IMR-90 (cell line): ENCODE data around the gene ANKRD44. TPM values are rescaled to one million over a fixed set of nuclear protein-coding genes. Genes with fewer than 3 reads are reported as not detected.

Source experiments
- ATAC-seq: fragments of 200-7000 bp; cut with Tn5 transposase; 2 replicates; pipeline ENCODE4 v1.9.1; 2020; ENCODE audit warnings: low read depth, mild to moderate bottlenecking, moderate library complexity
- BruUV-seq: library from RNA; stranded (reverse); fragments of 400-500 nt; replicated peaks from 2 replicates; lab custom pipeline; 2021; lab: Mats Ljungman, UMichigan
- CTCF ChIA-PET: fragments of 300-600 bp; formaldehyde crosslinking; extraction: SDS; loops from one replicate; lab custom pipeline; 2021; ENCODE audit warnings: antibody characterized with exemption; lab: Yijun Ruan, JAX
- POLR2A ChIA-PET: fragments of 300-600 bp; sonication (Branson Sonifier 250); formaldehyde crosslinking; loops from one replicate; lab custom pipeline; 2022; ENCODE audit warnings: antibody characterized with exemption; ENCODE audit not compliant: unreplicated experiment; lab: Charles Lee
- DNase-seq: peaks from one replicate; pipeline ENCODE4 v3.0.0; 2013
- H2AFZ ChIP-seq: replicated peaks from 2 replicates; pipeline ENCODE3; 2013; ENCODE audit warnings: low read length, mild to moderate bottlenecking; ENCODE audit not compliant: poor library complexity
- H2AK5ac ChIP-seq: 2 replicates; pipeline ENCODE4 v1.6.1; 2013; ENCODE audit warnings: low read depth, low read length, inconsistent platforms
- H2AK9ac ChIP-seq: replicated peaks from 2 replicates; pipeline ENCODE3; 2013; ENCODE audit warnings: mild to moderate bottlenecking, low read depth, low read length, moderate library complexity; ENCODE audit not compliant: poor library complexity
- H2BK120ac ChIP-seq: 2 replicates; pipeline ENCODE4 v1.6.1; 2013; ENCODE audit warnings: low read depth, low read length, inconsistent platforms
- H2BK15ac ChIP-seq: 3 replicates; pipeline ENCODE4 v1.6.1; 2013; ENCODE audit warnings: low read depth, low read length, inconsistent platforms
- H2BK20ac ChIP-seq: 2 replicates; pipeline ENCODE4 v1.6.1; 2013; ENCODE audit warnings: low read depth, mild to moderate bottlenecking, inconsistent platforms, low read length, moderate library complexity
- H2BK5ac ChIP-seq: 2 replicates; pipeline ENCODE4 v1.6.1; 2013; ENCODE audit warnings: mild to moderate bottlenecking, low read depth, low read length, inconsistent platforms; ENCODE audit not compliant: poor library complexity, severe bottlenecking
- H3K14ac ChIP-seq: replicated peaks from 2 replicates; pipeline ENCODE4 v1.6.1; 2013; ENCODE audit warnings: low read depth, low read length, inconsistent platforms
- H3K18ac ChIP-seq: 2 replicates; pipeline ENCODE4 v1.6.1; 2013; ENCODE audit warnings: low read depth, low read length, control low read depth
- H3K23ac ChIP-seq: 2 replicates; pipeline ENCODE4 v1.6.1; 2013; ENCODE audit warnings: low read depth, low read length, inconsistent platforms
- H3K27ac ChIP-seq: 2 replicates; pipeline ENCODE4 v1.5.1; 2013; ENCODE audit warnings: mild to moderate bottlenecking, control low read depth, low read length; ENCODE audit not compliant: insufficient read depth
- H3K27me3 ChIP-seq: 2 replicates; pipeline ENCODE4 v1.6.1; 2013; ENCODE audit warnings: low read length; ENCODE audit not compliant: control insufficient read depth, insufficient read depth
- H3K36me3 ChIP-seq: 2 replicates; pipeline ENCODE4 v1.6.1; 2013; ENCODE audit warnings: low read length, mixed read lengths; ENCODE audit not compliant: control insufficient read depth, insufficient read depth
- H3K4ac ChIP-seq: 2 replicates; pipeline ENCODE4 v1.6.1; 2013; ENCODE audit warnings: low read depth, low read length, inconsistent platforms
- H3K4me1 ChIP-seq: 2 replicates; pipeline ENCODE4 v1.6.1; 2013; ENCODE audit warnings: low read length, mixed read lengths; ENCODE audit not compliant: control insufficient read depth, insufficient read depth
- H3K4me2 ChIP-seq: 2 replicates; pipeline ENCODE4 v1.6.1; 2013; ENCODE audit warnings: low read depth, mild to moderate bottlenecking, control low read depth, low read length, moderate library complexity
- H3K4me3 ChIP-seq: 2 replicates; pipeline ENCODE4 v1.5.1; 2013; ENCODE audit warnings: low read depth, mild to moderate bottlenecking, control low read depth, low read length, moderate library complexity; ENCODE audit not compliant: insufficient read depth
- H3K56ac ChIP-seq: 2 replicates; pipeline ENCODE4 v1.6.1; 2013; ENCODE audit warnings: low read length, inconsistent platforms; ENCODE audit not compliant: insufficient read depth; ENCODE audit errors: extremely low read depth
- H3K79me1 ChIP-seq, 2 experiments: 2 replicates each; pipeline ENCODE4 v1.6.1; 2013; ENCODE audit warnings: low read length in 2 of 2, inconsistent platforms in 1 of 2, low read depth in 1 of 2
- H3K9ac ChIP-seq: 2 replicates; pipeline ENCODE4 v1.6.1; 2013; ENCODE audit warnings: low read depth, low read length, control low read depth
- H3K9me1 ChIP-seq: 2 replicates; pipeline ENCODE4 v1.6.1; 2013; ENCODE audit warnings: low read length, inconsistent platforms; ENCODE audit not compliant: insufficient read depth
- H3K9me3 ChIP-seq: 2 replicates; pipeline ENCODE4 v1.6.1; 2013; ENCODE audit warnings: low read length; ENCODE audit not compliant: control insufficient read depth, insufficient read depth
- H4K20me1 ChIP-seq: 2 replicates; pipeline ENCODE4 v1.6.1; 2013; ENCODE audit warnings: low read length, inconsistent platforms; ENCODE audit not compliant: insufficient read depth
- H4K5ac ChIP-seq: 2 replicates; pipeline ENCODE4 v1.6.1; 2013; ENCODE audit warnings: mild to moderate bottlenecking, low read depth, low read length, control low read depth
- H4K8ac ChIP-seq, 2 experiments: 2 replicates each; pipeline ENCODE4 v1.6.1; 2013; ENCODE audit warnings: low read depth in 2 of 2, low read length in 2 of 2, control low read depth in 1 of 2, inconsistent platforms in 1 of 2
- H4K91ac ChIP-seq: 2 replicates; pipeline ENCODE4 v1.6.1; 2013; ENCODE audit warnings: low read depth, low read length, inconsistent platforms; ENCODE audit not compliant: insufficient read depth
- BHLHE40 ChIP-seq: fragments of 150-350 bp; IDR thresholded peaks from 2 replicates; pipeline ENCODE4 v1.6.1; 2016; ENCODE audit warnings: mild to moderate bottlenecking, low read depth, low read length
- CEBPB ChIP-seq: IDR thresholded peaks from 2 replicates; pipeline ENCODE4 v1.6.1; 2012; ENCODE audit warnings: low read depth, low read length, improper control_type of control experiment
- CHD1 ChIP-seq: IDR thresholded peaks from 2 replicates; pipeline ENCODE4 v1.6.1; 2012; ENCODE audit warnings: low read depth, low read length, improper control_type of control experiment
- FOS ChIP-seq: fragments of 150-350 bp; IDR thresholded peaks from 2 replicates; pipeline ENCODE4 v1.6.1; 2016; ENCODE audit warnings: low read depth, low read length
- MAFK ChIP-seq: IDR thresholded peaks from 2 replicates; pipeline ENCODE4 v1.6.1; 2012; ENCODE audit warnings: low read depth, low read length, improper control_type of control experiment
- MAZ ChIP-seq: IDR thresholded peaks from 2 replicates; pipeline ENCODE4 v1.6.1; 2012; ENCODE audit warnings: low read depth, mild to moderate bottlenecking, low read length, improper control_type of control experiment, moderate library complexity, borderline replicate concordance
- MXI1 ChIP-seq: IDR thresholded peaks from 2 replicates; pipeline ENCODE4 v1.6.1; 2012; ENCODE audit warnings: low read depth, mild to moderate bottlenecking, low read length, moderate library complexity, borderline replicate concordance
- NFE2L2 ChIP-seq: fragments of 150-350 bp; IDR thresholded peaks from 2 replicates; pipeline ENCODE4 v1.6.1; 2016; ENCODE audit warnings: low read depth, mild to moderate bottlenecking, low read length
- POLR2A ChIP-seq: IDR thresholded peaks from 2 replicates; pipeline ENCODE4 v1.6.1; 2012; ENCODE audit warnings: mild to moderate bottlenecking, low read depth, low read length
- RAD21 ChIP-seq: IDR thresholded peaks from 2 replicates; pipeline ENCODE4 v1.6.1; 2012; ENCODE audit warnings: low read length, improper control_type of control experiment
- RCOR1 ChIP-seq: IDR thresholded peaks from 2 replicates; pipeline ENCODE4 v1.6.1; 2012; ENCODE audit warnings: mild to moderate bottlenecking, low read length, improper control_type of control experiment; ENCODE audit not compliant: insufficient replicate concordance
- RFX5 ChIP-seq: IDR thresholded peaks from 2 replicates; pipeline ENCODE4 v1.8.0; 2012; ENCODE audit warnings: low read depth, mild to moderate bottlenecking, low read length, moderate library complexity
- SMC3 ChIP-seq: fragments of 150-350 bp; IDR thresholded peaks from 2 replicates; pipeline ENCODE4 v1.6.1; 2016; ENCODE audit warnings: low read depth, mild to moderate bottlenecking, antibody characterized with exemption, low read length, moderate library complexity
- WGBS, 2 experiments: methylation state at CpG; one replicate each; pipeline versions ENCODE4 v1.1.5 to v1.1.7; 2013; ENCODE audit warnings: missing lambda C conversion rate in 2 of 2; ENCODE audit not compliant: insufficient read length in 1 of 2; ENCODE audit errors: extremely low coverage in 2 of 2; 5-methylcytosine and 5-hydroxymethylcytosine counted together
- dilution Hi-C: fragments of 300-500 bp; cut with HindIII; formaldehyde crosslinking; loops from one replicate; pipeline ENCODE4 v1.14.3; 2018; ENCODE audit warnings: low sequenced_read_pairs; ENCODE audit not compliant: unreplicated experiment
- in situ Hi-C: fragments of 300-500 bp; cut with MboI; formaldehyde crosslinking; loops from 3 replicates; pipeline ENCODE4 v1.14.3; 2019; ENCODE audit warnings: low sequenced_read_pairs, inconsistent platforms, mixed read lengths
- intact Hi-C: fragments of 100-400 bp; cut with micrococcal nuclease; formaldehyde crosslinking; loops from 2 replicates; pipeline ENCODE4 v1.10.0; 2022
- polyA plus RNA-seq, 3 experiments: library from polyadenylated mRNA; depleted of rRNA; stranded (reverse); fragments of >200 nt; gene quantifications; 2 replicates each; pipeline ENCODE4 v1.2.3, GENCODE V29; 2012; ENCODE audit warnings: low replicate concordance in 1 of 3
- total RNA-seq: library from RNA; depleted of rRNA; stranded (reverse); fragments of >200 nt; gene quantifications from 2 replicates; pipeline ENCODE4 v1.2.3, GENCODE V29; 2012
- TF ChIP-seq, protein P1 (sequence below): fragments of 150-350 bp; IDR thresholded peaks from 2 replicates; pipeline ENCODE4 v1.6.1; 2017; ENCODE audit warnings: mild to moderate bottlenecking, antibody characterized with exemption, low read length, low read depth
- TF ChIP-seq, protein P2 (sequence below): conservative IDR thresholded peaks from 2 replicates; pipeline ENCODE4 v1.5.1; 2012; ENCODE audit warnings: mild to moderate bottlenecking, low read depth, low read length, improper control_type of control experiment
- TF ChIP-seq, protein P3 (sequence below): fragments of 150-350 bp; IDR thresholded peaks from 2 replicates; pipeline ENCODE4 v1.6.1; 2016; ENCODE audit warnings: low read depth, mild to moderate bottlenecking, low read length, moderate library complexity, borderline replicate concordance

ANKRD44 gene
- total and polyA plus RNA-seq, 2 of the 4 experiments (the other 2 are of a cell fraction), result 5.2 to 15.6 TPM

DNA sequence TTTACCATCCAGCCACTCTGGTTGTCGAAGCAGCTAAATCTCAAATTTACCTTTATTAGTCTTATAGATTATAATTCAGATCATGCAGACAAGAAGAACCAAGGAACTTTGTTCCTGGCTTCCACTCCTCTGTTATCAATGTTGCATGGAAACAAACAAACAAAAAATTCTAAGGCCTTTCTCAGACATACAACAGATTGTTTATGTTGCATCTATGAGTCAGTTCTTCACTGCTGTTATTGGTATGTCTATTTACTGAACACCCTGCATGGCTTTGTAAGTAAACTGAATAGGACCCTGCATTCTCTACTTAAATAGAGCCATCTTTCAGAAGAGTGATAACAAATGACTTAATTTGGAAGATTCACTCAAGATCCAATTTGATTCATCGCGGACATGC is 1.6 kb upstream of the ANKRD44 start:
- H4K5ac ChIP-seq, result no peak overlapping the region
- DNase-seq, result no peak
- H4K8ac ChIP-seq, result no peak overlapping the region
- no peak overlapping the region for H3K4me3 ChIP-seq
- BruUV-seq, result no TSS peak
- no peaks in the 10 kb centered on the region for H3K36me3 ChIP-seq
- no CpG with 5 or more reads among the region's 3 CpGs for WGBS, 2 experiments
- CTCF ChIA-PET, result interaction anchor here (1.1 kb wide), 2 partner anchors 85 to 178 kb away, joined by 3 read pairs; no protein-coding TSS in a partner anchor
- no peaks in the 10 kb centered on the region for H3K9me3 ChIP-seq
- H2BK20ac ChIP-seq, result no peak overlapping the region
- no peak overlapping the region for H3K18ac ChIP-seq
- no peak overlapping the region for H3K23ac ChIP-seq
- no peak overlapping the region for H3K4ac ChIP-seq
- peaks cover 3% of the 10 kb centered on the region for H3K27me3 ChIP-seq
- H2BK120ac ChIP-seq, result no peak overlapping the region
- in situ Hi-C loops, result loop anchor here (5.0 kb wide), 2 partner anchors 125 to 195 kb away; no protein-coding TSS in a partner anchor
- peaks cover 8% of the 10 kb centered on the region for H3K4me1 ChIP-seq
- peaks cover 0 to 6% of the 10 kb centered on the region in 2 experiments; a peak in 1 of 4 replicates for H3K79me1 ChIP-seq
- no peak for ATAC-seq
- no peaks in the 10 kb centered on the region for H4K20me1 ChIP-seq
- H4K91ac ChIP-seq, result no peak overlapping the region
- no peak overlapping the region for H3K27ac ChIP-seq
- no peak overlapping the region for H2BK15ac ChIP-seq
- no peak overlapping the region for H3K56ac ChIP-seq
- H3K9me1 ChIP-seq, result no peaks in the 10 kb centered on the region
- H3K4me2 ChIP-seq, result no peak overlapping the region
- H2AFZ ChIP-seq, result no peak overlapping the region
- H3K14ac ChIP-seq, result no peak overlapping the region
- TF ChIP-seq, protein P1, sequence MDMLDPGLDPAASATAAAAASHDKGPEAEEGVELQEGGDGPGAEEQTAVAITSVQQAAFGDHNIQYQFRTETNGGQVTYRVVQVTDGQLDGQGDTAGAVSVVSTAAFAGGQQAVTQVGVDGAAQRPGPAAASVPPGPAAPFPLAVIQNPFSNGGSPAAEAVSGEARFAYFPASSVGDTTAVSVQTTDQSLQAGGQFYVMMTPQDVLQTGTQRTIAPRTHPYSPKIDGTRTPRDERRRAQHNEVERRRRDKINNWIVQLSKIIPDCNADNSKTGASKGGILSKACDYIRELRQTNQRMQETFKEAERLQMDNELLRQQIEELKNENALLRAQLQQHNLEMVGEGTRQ, result no peak
- TF ChIP-seq RFX5 (no peak), BHLHE40 (no peak), CHD1 (no peak), CEBPB (no peak), NFE2L2 (no peak), POLR2A (no peak), RCOR1 (no peak), MXI1 (no peak), MAZ (no peak), RAD21 (no peak), FOS (no peak), MAFK (no peak), SMC3 (no peak)
- TF ChIP-seq, protein P2, sequence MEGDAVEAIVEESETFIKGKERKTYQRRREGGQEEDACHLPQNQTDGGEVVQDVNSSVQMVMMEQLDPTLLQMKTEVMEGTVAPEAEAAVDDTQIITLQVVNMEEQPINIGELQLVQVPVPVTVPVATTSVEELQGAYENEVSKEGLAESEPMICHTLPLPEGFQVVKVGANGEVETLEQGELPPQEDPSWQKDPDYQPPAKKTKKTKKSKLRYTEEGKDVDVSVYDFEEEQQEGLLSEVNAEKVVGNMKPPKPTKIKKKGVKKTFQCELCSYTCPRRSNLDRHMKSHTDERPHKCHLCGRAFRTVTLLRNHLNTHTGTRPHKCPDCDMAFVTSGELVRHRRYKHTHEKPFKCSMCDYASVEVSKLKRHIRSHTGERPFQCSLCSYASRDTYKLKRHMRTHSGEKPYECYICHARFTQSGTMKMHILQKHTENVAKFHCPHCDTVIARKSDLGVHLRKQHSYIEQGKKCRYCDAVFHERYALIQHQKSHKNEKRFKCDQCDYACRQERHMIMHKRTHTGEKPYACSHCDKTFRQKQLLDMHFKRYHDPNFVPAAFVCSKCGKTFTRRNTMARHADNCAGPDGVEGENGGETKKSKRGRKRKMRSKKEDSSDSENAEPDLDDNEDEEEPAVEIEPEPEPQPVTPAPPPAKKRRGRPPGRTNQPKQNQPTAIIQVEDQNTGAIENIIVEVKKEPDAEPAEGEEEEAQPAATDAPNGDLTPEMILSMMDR, result no peak
- TF ChIP-seq, protein P3, sequence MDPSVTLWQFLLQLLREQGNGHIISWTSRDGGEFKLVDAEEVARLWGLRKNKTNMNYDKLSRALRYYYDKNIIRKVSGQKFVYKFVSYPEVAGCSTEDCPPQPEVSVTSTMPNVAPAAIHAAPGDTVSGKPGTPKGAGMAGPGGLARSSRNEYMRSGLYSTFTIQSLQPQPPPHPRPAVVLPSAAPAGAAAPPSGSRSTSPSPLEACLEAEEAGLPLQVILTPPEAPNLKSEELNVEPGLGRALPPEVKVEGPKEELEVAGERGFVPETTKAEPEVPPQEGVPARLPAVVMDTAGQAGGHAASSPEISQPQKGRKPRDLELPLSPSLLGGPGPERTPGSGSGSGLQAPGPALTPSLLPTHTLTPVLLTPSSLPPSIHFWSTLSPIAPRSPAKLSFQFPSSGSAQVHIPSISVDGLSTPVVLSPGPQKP, result no peak
- intact Hi-C loops, result loop anchor here (1.0 to 10.0 kb wide), 4 partner anchors 65 to 297 kb away; no protein-coding TSS in a partner anchor
- no peak overlapping the region for H2AK9ac ChIP-seq
- H3K9ac ChIP-seq, result no peak overlapping the region
- POLR2A ChIA-PET, result no interaction called here
- no peak overlapping the region for H2BK5ac ChIP-seq
- no peak overlapping the region for H2AK5ac ChIP-seq
- dilution Hi-C loops, result no loop called here
